ENCODE measurements around the gene PMM1. TPM values are rescaled to one million over a fixed set of nuclear protein-coding genes. Genes with fewer than 3 reads are reported as not detected.

The PMM1 gene
- total RNA-seq, 1 experiment from 2014 or later, result 19.8 TPM

DNA sequence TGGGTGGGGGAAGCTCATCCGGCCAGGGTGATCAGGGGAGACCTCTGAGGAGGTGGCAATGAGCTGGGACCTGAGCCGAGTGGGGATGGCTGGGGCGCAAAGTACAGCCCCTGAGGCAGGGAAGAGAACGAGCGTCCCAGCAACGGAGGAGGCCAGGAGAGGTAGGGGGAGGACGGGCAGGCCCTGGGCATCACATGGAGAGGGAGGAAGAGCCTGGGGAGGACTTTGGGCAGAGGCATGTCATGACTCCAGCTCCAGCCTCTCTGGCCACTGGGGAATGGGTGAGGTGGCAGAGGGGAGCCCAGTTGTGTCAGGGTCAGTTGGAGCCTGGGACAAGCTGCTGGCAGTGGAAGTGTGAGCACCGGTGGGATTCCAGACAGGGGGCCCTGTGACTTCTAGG lies 11.5 kb downstream of the PMM1 start:
- TF ChIP-seq, protein P1, sequence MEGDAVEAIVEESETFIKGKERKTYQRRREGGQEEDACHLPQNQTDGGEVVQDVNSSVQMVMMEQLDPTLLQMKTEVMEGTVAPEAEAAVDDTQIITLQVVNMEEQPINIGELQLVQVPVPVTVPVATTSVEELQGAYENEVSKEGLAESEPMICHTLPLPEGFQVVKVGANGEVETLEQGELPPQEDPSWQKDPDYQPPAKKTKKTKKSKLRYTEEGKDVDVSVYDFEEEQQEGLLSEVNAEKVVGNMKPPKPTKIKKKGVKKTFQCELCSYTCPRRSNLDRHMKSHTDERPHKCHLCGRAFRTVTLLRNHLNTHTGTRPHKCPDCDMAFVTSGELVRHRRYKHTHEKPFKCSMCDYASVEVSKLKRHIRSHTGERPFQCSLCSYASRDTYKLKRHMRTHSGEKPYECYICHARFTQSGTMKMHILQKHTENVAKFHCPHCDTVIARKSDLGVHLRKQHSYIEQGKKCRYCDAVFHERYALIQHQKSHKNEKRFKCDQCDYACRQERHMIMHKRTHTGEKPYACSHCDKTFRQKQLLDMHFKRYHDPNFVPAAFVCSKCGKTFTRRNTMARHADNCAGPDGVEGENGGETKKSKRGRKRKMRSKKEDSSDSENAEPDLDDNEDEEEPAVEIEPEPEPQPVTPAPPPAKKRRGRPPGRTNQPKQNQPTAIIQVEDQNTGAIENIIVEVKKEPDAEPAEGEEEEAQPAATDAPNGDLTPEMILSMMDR (conservative IDR thresholded peaks at IDR 0.05), result no peak
- no peaks in the 10 kb centered on the region for H3K79me2 ChIP-seq (ENCODE audit: insufficient read depth, low read length)

More for the DNA sequence above, 11.5 kb downstream of the PMM1 start:
- WGBS (ENCODE audit: extremely low coverage, insufficient read length, low lambda C conversion rate), result no CpG with 5 or more reads among the region's 8 CpGs
- Histone ChIP-seq H2BK20ac (ENCODE audit: low read depth, low read length, poor library complexity, severe bottlenecking) (no peak overlapping the region), H3K27ac (ENCODE audit: insufficient read length, low read depth, low read length) (no peak overlapping the region), H4K5ac (ENCODE audit: insufficient read length, low read depth, low read length) (no peak overlapping the region), H2BK12ac (ENCODE audit: insufficient read length, low read depth, low read length) (no peak overlapping the region), H2AK5ac (ENCODE audit: insufficient read length, low read length) (no peak overlapping the region), H2BK120ac (ENCODE audit: low read depth, low read length, poor library complexity, severe bottlenecking) (no peak overlapping the region), H3K4ac (ENCODE audit: low read depth, low read length) (no peak overlapping the region), H4K20me1 (ENCODE audit: control insufficient read depth, insufficient read depth, insufficient read length) (no peaks in the 10 kb centered on the region), H3K4me1 (ENCODE audit: insufficient read depth, low read length) (0 out of 2 replicates have a peak, but pooled peaks cover 2% of the 10 kb centered on the region), H2AFZ (ENCODE audit: low read length) (no peak overlapping the region), H3K23ac (ENCODE audit: insufficient read length, low read depth, low read length) (no peak overlapping the region), H3T11ph (ENCODE audit: low read length) (no peak overlapping the region), H2BK15ac (ENCODE audit: low read depth, low read length) (no peak overlapping the region), H3K9me3 (ENCODE audit: control insufficient read depth, low read depth, low read length) (no peaks in the 10 kb centered on the region), H3K9ac (ENCODE audit: extremely low read depth, insufficient read length, low read length) (no peak overlapping the region), H3K23me2 (ENCODE audit: insufficient read length, low read depth, low read length, poor library complexity, severe bottlenecking) (no peaks in the 10 kb centered on the region), H3K18ac (ENCODE audit: insufficient read length, low read depth, low read length) (no peak overlapping the region), H3K27me3 (ENCODE audit: insufficient read depth, low read length) (no peaks in the 10 kb centered on the region), H3K14ac (ENCODE audit: insufficient read depth, low read length) (no peak overlapping the region), H4K91ac (ENCODE audit: insufficient read length, low read depth, low read length) (no peak overlapping the region), H3K56ac (ENCODE audit: insufficient read length, low read depth, low read length) (no peak overlapping the region), H4K8ac (replicated peaks; ENCODE audit: insufficient read length, low read depth, low read length) (no peak overlapping the region), H3K79me1 (ENCODE audit: insufficient read depth, low read depth, low read length, poor library complexity, severe bottlenecking) (no peaks in the 10 kb centered on the region), H3K4me2 (ENCODE audit: insufficient read depth, insufficient read length, low read length) (no peak overlapping the region), H2BK5ac (ENCODE audit: insufficient read length, low read length) (no peak overlapping the region)
- Mint-ChIP-seq H3K27ac (peak overlapping the region in 1 of 3 experiments; percentile 39; a peak in 1 of 7 replicates), H3K36me3 (ENCODE audit: insufficient read depth in 1 of 3, low read depth in 3 of 3) (peaks cover 0 to 18% (median 4%) of the 10 kb centered on the region in 3 experiments; a peak in 4 of 7 replicates), H3K27me3 (ENCODE audit: low read depth) (peaks cover 2% of the 10 kb centered on the region; the same call in 1 of the 2 replicates), H3K9me3 (no peaks in the 10 kb centered on the region), H3K4me3 (no peak overlapping the region), H3K4me1 (peaks cover 0 to 4% of the 10 kb centered on the region in 2 experiments; a peak in 2 of 4 replicates)
- no peak for DNase-seq
